Spleen (tissue), 11 donors: ENCODE results near the gene CCDC177. TPM values are rescaled to one million over a fixed set of nuclear protein-coding genes. Genes with fewer than 3 reads are reported as not detected.

Experiments used
- DNase-seq: peaks from one replicate; pipeline ENCODE4 v3.0.0-alpha.2; 2020
- H3K27ac ChIP-seq, 8 donors: fragments of 200-600 bp; sonication (generic) in 7 of 8; 1 replicate in 4 of 8; 2 replicates in 4 of 8; pipeline versions ENCODE4 v1.5.0 to v1.8.0; 2016 to 2021; ENCODE audit warnings: inconsistent platforms in 4 of 8, mild to moderate bottlenecking in 4 of 8, moderate library complexity in 1 of 8
- H3K27me3 ChIP-seq, 7 donors: fragments of 200-600 bp; sonication (generic) in 6 of 7; replicated peaks in 1 of 7; 1 replicate in 4 of 7; 2 replicates in 3 of 7; pipeline versions ENCODE4 v1.5.0 to v1.8.0; 2016 to 2021; ENCODE audit warnings: inconsistent platforms in 3 of 7, mild to moderate bottlenecking in 1 of 7
- H3K36me3 ChIP-seq, 6 donors: fragments of 200-600 bp; sonication (generic) in 5 of 6; 1 replicate in 4 of 6; 2 replicates in 2 of 6; pipeline versions ENCODE4 v1.5.0 to v1.8.0; 2016 to 2021; ENCODE audit warnings: inconsistent platforms in 2 of 6
- H3K4me1 ChIP-seq, 6 donors: fragments of 200-600 bp; sonication (generic) in 5 of 6; 1 replicate in 3 of 6; 2 replicates in 3 of 6; pipeline versions ENCODE4 v1.5.0 to v1.8.0; 2016 to 2021; ENCODE audit warnings: inconsistent platforms in 3 of 6
- H3K4me3 ChIP-seq, 8 donors: fragments of 200-600 bp; sonication (generic) in 7 of 8; 1 replicate in 4 of 8; 2 replicates in 4 of 8; pipeline versions ENCODE4 v1.5.0 to v1.8.0; 2016 to 2021; ENCODE audit warnings: inconsistent platforms in 4 of 8, mild to moderate bottlenecking in 4 of 8, moderate library complexity in 2 of 8
- H3K9me3 ChIP-seq, 8 donors: fragments of 200-600 bp; sonication (generic) in 7 of 8; 1 replicate in 4 of 8; 2 replicates in 4 of 8; pipeline versions ENCODE4 v1.5.0 to v1.8.0; 2016 to 2021; ENCODE audit warnings: inconsistent platforms in 4 of 8
- CTCF ChIP-seq, 11 experiments: fragments of 200-600 bp in 7 of 11; fragments of 450-650 bp in 4 of 11; sonication (generic) in 4 of 11; IDR thresholded peaks in 8 of 11; conservative IDR thresholded peaks in 3 of 11; 1 replicate in 7 of 11; 2 replicates in 4 of 11; pipeline versions ENCODE4 v1.4.0 to v1.8.0; 2016 to 2021; ENCODE audit warnings: antibody characterized with exemption in 11 of 11, inconsistent platforms in 4 of 11, mild to moderate bottlenecking in 1 of 11
- POLR2A ChIP-seq, 3 donors: fragments of 450-650 bp; IDR thresholded peaks; one replicate each; pipeline ENCODE4 v1.5.1; 2017; ENCODE audit warnings: antibody characterized with exemption in 3 of 3, mild to moderate bottlenecking in 1 of 3
- POLR2AphosphoS5 ChIP-seq, 3 donors: sonication (generic); formaldehyde crosslinking; IDR thresholded peaks; one replicate each; pipeline ENCODE4 v1.5.1; 2017; ENCODE audit warnings: antibody characterized with exemption in 3 of 3
- WGBS, 5 donors: extraction: QIAGEN DNeasy Blood & Tissue Kit in 3 of 5; methylation state at CpG; one replicate each; pipeline versions ENCODE4 v1.1.5 to v1.1.7; 2013 to 2018; 5-methylcytosine and 5-hydroxymethylcytosine counted together
- intact Hi-C: fragments of 100-400 bp; cut with DNase I; formaldehyde crosslinking; loops from one replicate; pipeline ENCODE4 v1.15.0; 2023; ENCODE audit warnings: low total_unique reads
- polyA plus RNA-seq, 3 donors: library from polyadenylated mRNA; stranded (reverse); fragments of 200-250 nt; gene quantifications; one replicate each; pipeline ENCODE4 v1.2.1, GENCODE V29; 2013
- total RNA-seq, 7 donors: library from RNA; depleted of rRNA in 3 of 7; stranded (reverse); fragments of >200 nt in 3 of 7; fragmentation: NEBNext Ultra II Directional in 4 of 7; extraction: Animal tissue kit (Norgen Biotek cat#: 25700) in 4 of 7; gene quantifications; one replicate each; pipeline versions ENCODE4 v1.1.0 to v1.2.1, GENCODE V29; 2016 to 2021
- donor health status: healthy with polysubstance abuse.
- donor health status: DM: no; HTN: no; CAD: no; lungs with moderate emphysema.
- donor health status: DM: no; HTN: no; CAD: no.
- donor health status: Bipolar disorder and iron deficiency.
- donor health status: healthy.
- donor health status: DM: no; HTN: no; CAD: no.
- donor health status: DM: yes; HTN: yes; CAD: no.

Gene CCDC177
- total and polyA plus RNA-seq, 10 donors = not detected

- no peaks in the 10 kb centered on the region for H3K36me3 ChIP-seq
- TF ChIP-seq POLR2A (IDR thresholded peaks at IDR 0.05) (no peak), POLR2AphosphoS5 (IDR thresholded peaks at IDR 0.05) (no peak), CTCF (IDR thresholded peaks at IDR 0.05 in 8 of 11, conservative IDR thresholded peaks at IDR 0.05 in 3 of 11) (no peak)
- DNase-seq = no peak
- no peaks in the 10 kb centered on the region for H3K9me3 ChIP-seq
- intact Hi-C loops = no loop called here
- 76 to 95% (median 81%) methylated on average over 2 to 3 of the region's 3 CpGs for WGBS, 5 donors
- H3K27me3 ChIP-seq = peaks cover 0 to 37% (median 0%) of the 10 kb centered on the region in 7 donors
- no peaks in the 10 kb centered on the region for H3K4me1 ChIP-seq
- no peak overlapping the region for H3K4me3 ChIP-seq
- no peak overlapping the region for H3K27ac ChIP-seq
Observed at GRCh38 chr14:69529563-69529962, 45.1 kb downstream of the CCDC177 start.

DNA sequence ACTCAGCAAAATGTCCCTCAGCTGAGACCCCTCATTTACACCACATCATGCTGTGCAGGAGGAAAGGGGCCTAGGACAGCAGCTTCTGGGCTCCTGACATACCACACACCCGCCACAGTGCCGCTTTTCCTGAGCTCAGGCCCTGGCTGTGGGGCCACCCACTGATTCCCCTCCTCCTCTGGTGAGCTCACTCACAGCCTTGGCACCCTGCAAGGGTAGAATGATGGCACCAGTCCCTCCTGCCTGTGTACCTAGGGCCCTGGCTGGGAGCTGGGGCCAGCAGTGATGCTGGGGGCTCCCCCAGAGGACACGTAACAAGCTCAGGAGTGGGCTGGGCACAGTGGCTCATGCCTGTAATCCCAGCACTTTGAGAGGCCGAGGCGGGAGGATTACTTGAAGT lies 45.7 kb downstream of the CCDC177 start:
- TF ChIP-seq POLR2AphosphoS5 (IDR thresholded peaks at IDR 0.05) (no peak), POLR2A (IDR thresholded peaks at IDR 0.05) (no peak), CTCF (IDR thresholded peaks at IDR 0.05 in 8 of 11, conservative IDR thresholded peaks at IDR 0.05 in 3 of 11) (no peak)
- WGBS, 5 donors = 83 to 97% (median 90%) methylated on average over 5 of the region's 5 CpGs
- Histone ChIP-seq H3K4me1 (no peaks in the 10 kb centered on the region), H3K27ac (no peak overlapping the region), H3K9me3 (no peaks in the 10 kb centered on the region), H3K36me3 (no peaks in the 10 kb centered on the region), H3K4me3 (no peak overlapping the region), H3K27me3 (peaks cover 0 to 32% (median 0%) of the 10 kb centered on the region in 7 donors)
- intact Hi-C loops = no loop called here
- DNase-seq = no peak

GRCh38 chr14:69528143-69528542 lies 46.5 kb downstream of the CCDC177 start:
- no peak for TF ChIP-seq POLR2A (IDR thresholded peaks at IDR 0.05)
- no peak for TF ChIP-seq CTCF (IDR thresholded peaks at IDR 0.05 in 8 of 11, conservative IDR thresholded peaks at IDR 0.05 in 3 of 11)
- no peak for TF ChIP-seq POLR2AphosphoS5 (IDR thresholded peaks at IDR 0.05)
- no peaks in the 10 kb centered on the region for H3K36me3 ChIP-seq
- intact Hi-C loops = no loop called here
- H3K9me3 ChIP-seq = no peaks in the 10 kb centered on the region
- no peaks in the 10 kb centered on the region for H3K4me1 ChIP-seq
- no peak for DNase-seq
- no peak overlapping the region for H3K27ac ChIP-seq
- 71 to 89% (median 84%) methylated on average over 7 to 9 of the region's 9 CpGs for WGBS, 5 donors
- no peak overlapping the region for H3K4me3 ChIP-seq
- H3K27me3 ChIP-seq = peaks cover 0 to 27% (median 0%) of the 10 kb centered on the region in 7 donors

DNA sequence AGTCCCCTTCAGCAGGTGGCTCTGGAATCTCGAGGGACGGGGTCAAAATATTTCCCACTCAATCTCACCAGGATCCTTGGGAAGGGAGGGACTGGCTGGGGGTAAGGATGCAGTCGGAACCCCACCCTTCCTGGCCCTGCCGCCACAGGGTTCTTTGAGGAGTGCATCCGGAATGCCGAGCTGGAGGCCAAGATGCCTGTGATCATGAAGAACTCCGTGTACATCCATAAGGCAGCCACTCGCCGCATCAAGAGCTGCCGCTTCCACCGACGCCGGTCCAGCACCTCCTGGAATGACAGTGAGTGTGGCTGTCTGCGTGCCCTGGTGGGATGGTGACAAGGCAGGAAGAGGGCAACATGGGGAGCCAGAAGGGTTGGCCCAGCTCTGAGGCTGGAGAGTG lies 47.0 kb downstream of the CCDC177 start:
- TF ChIP-seq POLR2A (IDR thresholded peaks at IDR 0.05) = no peak
- TF ChIP-seq CTCF (IDR thresholded peaks at IDR 0.05 in 8 of 11, conservative IDR thresholded peaks at IDR 0.05 in 3 of 11) = no peak
- TF ChIP-seq POLR2AphosphoS5 (IDR thresholded peaks at IDR 0.05) = no peak
- H3K36me3 ChIP-seq = no peaks in the 10 kb centered on the region
- no peaks in the 10 kb centered on the region for H3K9me3 ChIP-seq
- no peaks in the 10 kb centered on the region for H3K4me1 ChIP-seq
- H3K27ac ChIP-seq = no peak overlapping the region
- no peak overlapping the region for H3K4me3 ChIP-seq
- intact Hi-C loops = no loop called here
- WGBS, 5 donors = 77 to 90% (median 88%) methylated on average over 10 to 14 of the region's 14 CpGs
- no peak for DNase-seq
- peaks cover 0 to 22% (median 0%) of the 10 kb centered on the region in 7 donors for H3K27me3 ChIP-seq
